Chondrocyte (in vitro differentiated cells): ENCODE results near the gene TPST2. TPM values are rescaled to one million over a fixed set of nuclear protein-coding genes. Genes with fewer than 3 reads are reported as not detected.
A peak's percentile ranks its signal among the peaks of the same experiment; 100 is the strongest.

Experiments
- DNase-seq: peaks from one replicate; pipeline ENCODE4 v3.0.0; 2021; ENCODE audit warnings: mixed read lengths, low spot score
- H3K27ac Mint-ChIP-seq: one replicate; pipeline ENCODE4 v1.8.0; 2021; ENCODE audit warnings: mild to moderate bottlenecking, moderate library complexity, mixed read lengths; ENCODE audit not compliant: unreplicated experiment
- H3K27me3 Mint-ChIP-seq: 2 replicates; pipeline ENCODE4 v1.8.0; 2021; ENCODE audit warnings: low read depth, mixed read lengths
- H3K36me3 Mint-ChIP-seq: 2 replicates; pipeline ENCODE4 v1.8.0; 2021; ENCODE audit warnings: low read depth, mixed read lengths
- H3K4me1 Mint-ChIP-seq: 2 replicates; pipeline ENCODE4 v1.8.0; 2021; ENCODE audit warnings: low read depth, mild to moderate bottlenecking, mixed read lengths
- H3K4me3 Mint-ChIP-seq: one replicate; pipeline ENCODE4 v1.8.0; 2021; ENCODE audit warnings: mild to moderate bottlenecking, moderate library complexity, mixed read lengths; ENCODE audit not compliant: unreplicated experiment
- H3K9me3 Mint-ChIP-seq: 2 replicates; pipeline ENCODE4 v1.8.0; 2021; ENCODE audit warnings: low read depth, mixed read lengths
- total RNA-seq: library from RNA; stranded (reverse); gene quantifications from 3 replicates; pipeline ENCODE4 v1.2.1, GENCODE V29; 2021
- TF ChIP-seq, protein P1 (sequence below): fragments of 200-600 bp; sonication (generic); IDR thresholded peaks from 2 replicates; pipeline ENCODE4 v1.5.0; 2021; ENCODE audit warnings: antibody characterized with exemption, mild to moderate bottlenecking, moderate library complexity

The TPST2 gene
- total RNA-seq, 1 donor from 2014 or later: 75.8 TPM

DNA sequence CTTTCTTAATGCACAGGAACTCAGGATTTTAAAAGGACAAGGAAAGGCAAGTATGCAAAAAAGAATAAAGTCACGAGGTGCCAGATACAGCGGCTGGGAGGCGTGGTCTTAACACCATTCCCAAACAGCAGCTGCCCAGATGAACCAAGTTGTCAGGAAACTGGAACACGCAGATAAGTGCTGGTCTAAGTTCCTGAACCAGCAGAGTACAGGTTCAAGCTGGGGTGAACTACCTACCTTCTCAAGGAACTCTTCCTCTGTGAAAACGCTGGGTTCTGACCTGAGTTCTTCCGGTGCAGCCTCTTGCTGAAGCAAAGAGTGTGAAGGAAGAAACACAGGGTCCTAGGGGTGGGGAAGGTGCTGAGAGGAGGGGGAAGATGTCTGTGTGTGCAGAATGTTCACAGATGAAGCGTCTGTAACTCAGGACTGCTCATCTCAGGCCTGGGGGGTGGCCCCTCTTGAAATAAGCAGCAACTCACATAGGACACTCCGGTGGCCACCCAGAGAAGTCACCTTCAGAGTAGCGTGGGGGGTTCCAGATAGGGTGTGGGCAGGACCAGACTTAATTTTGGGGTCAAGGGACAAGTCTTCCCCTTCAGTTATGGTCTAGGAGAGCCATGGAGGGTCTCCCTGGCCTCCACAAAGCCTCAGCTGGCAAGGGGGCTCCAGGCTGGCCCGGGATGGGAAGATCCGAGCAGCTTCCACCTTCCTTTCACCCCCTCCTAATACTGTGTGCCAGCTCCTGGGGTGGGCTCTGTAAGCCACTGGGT is 3.2 kb downstream of the TPST2 start:
- TF ChIP-seq, protein P1, sequence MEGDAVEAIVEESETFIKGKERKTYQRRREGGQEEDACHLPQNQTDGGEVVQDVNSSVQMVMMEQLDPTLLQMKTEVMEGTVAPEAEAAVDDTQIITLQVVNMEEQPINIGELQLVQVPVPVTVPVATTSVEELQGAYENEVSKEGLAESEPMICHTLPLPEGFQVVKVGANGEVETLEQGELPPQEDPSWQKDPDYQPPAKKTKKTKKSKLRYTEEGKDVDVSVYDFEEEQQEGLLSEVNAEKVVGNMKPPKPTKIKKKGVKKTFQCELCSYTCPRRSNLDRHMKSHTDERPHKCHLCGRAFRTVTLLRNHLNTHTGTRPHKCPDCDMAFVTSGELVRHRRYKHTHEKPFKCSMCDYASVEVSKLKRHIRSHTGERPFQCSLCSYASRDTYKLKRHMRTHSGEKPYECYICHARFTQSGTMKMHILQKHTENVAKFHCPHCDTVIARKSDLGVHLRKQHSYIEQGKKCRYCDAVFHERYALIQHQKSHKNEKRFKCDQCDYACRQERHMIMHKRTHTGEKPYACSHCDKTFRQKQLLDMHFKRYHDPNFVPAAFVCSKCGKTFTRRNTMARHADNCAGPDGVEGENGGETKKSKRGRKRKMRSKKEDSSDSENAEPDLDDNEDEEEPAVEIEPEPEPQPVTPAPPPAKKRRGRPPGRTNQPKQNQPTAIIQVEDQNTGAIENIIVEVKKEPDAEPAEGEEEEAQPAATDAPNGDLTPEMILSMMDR: no peak

DNA sequence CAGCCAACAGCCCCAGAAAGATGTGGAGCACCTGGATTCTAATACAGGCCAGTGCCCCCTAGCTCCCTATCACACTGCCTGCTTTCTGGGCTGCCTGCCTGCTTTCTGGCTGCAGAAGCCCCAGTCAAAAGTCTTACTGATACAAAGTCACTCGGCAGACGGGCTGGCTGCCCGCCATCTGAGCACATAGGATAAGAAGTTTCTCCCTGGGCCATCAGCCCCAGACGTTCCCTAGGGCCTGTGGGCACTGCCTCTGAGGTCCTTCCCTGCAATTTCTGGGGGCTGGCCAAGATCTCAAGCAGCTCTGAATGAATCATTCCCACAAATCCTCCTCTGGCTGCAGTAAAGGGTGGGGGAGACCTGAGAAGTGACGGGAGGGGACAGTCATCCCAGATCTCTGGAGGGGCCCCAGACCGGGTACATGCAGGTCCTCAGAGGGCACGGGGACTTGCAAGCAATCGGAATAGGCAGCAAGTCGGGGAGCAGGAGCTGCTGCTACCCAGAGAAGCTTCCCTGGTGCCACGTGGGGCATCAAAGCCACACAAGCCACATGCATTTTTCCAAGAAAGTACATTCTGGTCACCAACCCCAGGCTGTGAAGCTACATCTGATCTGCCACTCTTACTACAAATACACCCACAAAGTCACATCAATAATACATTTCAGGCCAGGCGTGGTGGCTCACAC is 4.7 kb downstream of the TPST2 start:
- peaks cover 4% of the 10 kb centered on the region for H3K36me3 Mint-ChIP-seq
- peak overlapping the region; percentile 88 for H3K27ac Mint-ChIP-seq
- peaks cover 5% of the 10 kb centered on the region for H3K9me3 Mint-ChIP-seq
- TF ChIP-seq, protein P1: peak; percentile 48
- H3K27me3 Mint-ChIP-seq: no peaks in the 10 kb centered on the region
- peak overlapping the region; percentile 29 for H3K4me3 Mint-ChIP-seq
- peak; percentile 93 for DNase-seq
- peaks cover 80% of the 10 kb centered on the region for H3K4me1 Mint-ChIP-seq

More for the DNA sequence above, 3.2 kb downstream of the TPST2 start:
- peaks cover 5% of the 10 kb centered on the region for H3K9me3 Mint-ChIP-seq
- H3K4me3 Mint-ChIP-seq: peak overlapping the region; percentile 28
- H3K36me3 Mint-ChIP-seq: peaks cover 4% of the 10 kb centered on the region
- H3K27me3 Mint-ChIP-seq: no peaks in the 10 kb centered on the region
- peak; percentile 59 for DNase-seq
- H3K4me1 Mint-ChIP-seq: peaks cover 71% of the 10 kb centered on the region
- H3K27ac Mint-ChIP-seq: peak overlapping the region; percentile 74

DNA sequence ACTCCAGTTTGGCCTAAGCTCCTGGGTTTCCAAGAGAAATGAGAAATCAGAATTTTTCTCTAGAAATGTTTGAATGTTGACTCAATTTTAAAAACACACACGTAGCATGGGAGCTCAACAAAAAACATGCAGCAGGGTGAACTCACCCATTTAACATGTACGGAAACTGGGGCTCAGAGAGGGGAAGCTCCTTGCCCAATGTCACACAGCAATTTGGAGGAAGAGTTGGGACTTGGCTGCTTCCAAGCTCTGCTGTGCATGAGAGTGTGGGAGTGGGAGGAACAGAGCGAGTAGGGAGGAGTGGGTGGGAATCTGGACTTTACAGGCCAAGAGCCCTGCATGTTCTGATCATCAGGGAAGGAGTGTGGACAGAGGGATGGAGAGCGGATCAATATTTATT is 5.9 kb downstream of the TPST2 start:
- Mint-ChIP-seq H3K36me3 (peaks cover 6% of the 10 kb centered on the region), H3K27ac (peak overlapping the region; percentile 88)

DNA sequence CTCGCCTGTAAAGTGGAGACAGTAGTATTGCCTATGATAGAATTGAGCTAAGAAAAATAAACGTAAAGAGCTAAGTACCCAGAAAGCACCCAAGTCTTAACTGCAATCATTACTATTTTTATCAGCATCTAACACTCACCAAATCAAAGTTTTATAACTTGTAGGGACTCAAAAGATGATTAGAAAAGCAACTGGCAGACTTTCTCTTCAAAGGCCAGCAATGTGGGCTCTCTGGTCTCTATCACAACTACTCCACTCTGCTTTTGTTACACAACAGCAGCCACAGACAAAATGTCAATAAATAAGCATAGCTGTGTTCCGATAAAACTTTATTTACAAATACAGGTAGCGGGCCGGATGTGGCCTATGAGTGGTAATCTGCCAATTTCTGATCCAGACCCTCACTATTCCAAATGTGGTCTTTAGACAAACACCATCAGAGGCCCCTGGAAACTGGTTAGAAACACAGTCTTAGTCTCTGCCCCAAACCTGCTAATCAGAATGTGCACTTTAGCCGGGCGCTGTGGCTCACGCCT is 8.2 kb downstream of the TPST2 start:
- H3K27ac Mint-ChIP-seq: no peak overlapping the region
- peaks cover 68% of the 10 kb centered on the region for H3K4me1 Mint-ChIP-seq
- no peaks in the 10 kb centered on the region for H3K9me3 Mint-ChIP-seq
- DNase-seq: no peak
- TF ChIP-seq, protein P1: no peak
- peaks cover 6% of the 10 kb centered on the region for H3K36me3 Mint-ChIP-seq
- H3K4me3 Mint-ChIP-seq: no peak overlapping the region
- no peaks in the 10 kb centered on the region for H3K27me3 Mint-ChIP-seq

More for the DNA sequence above, 5.9 kb downstream of the TPST2 start:
- no peaks in the 10 kb centered on the region for H3K27me3 Mint-ChIP-seq
- peaks cover 5% of the 10 kb centered on the region for H3K9me3 Mint-ChIP-seq
- TF ChIP-seq, protein P1: no peak
- peaks cover 84% of the 10 kb centered on the region for H3K4me1 Mint-ChIP-seq
- peak overlapping the region; percentile 55 for H3K4me3 Mint-ChIP-seq
- peak; percentile 32 for DNase-seq

DNA sequence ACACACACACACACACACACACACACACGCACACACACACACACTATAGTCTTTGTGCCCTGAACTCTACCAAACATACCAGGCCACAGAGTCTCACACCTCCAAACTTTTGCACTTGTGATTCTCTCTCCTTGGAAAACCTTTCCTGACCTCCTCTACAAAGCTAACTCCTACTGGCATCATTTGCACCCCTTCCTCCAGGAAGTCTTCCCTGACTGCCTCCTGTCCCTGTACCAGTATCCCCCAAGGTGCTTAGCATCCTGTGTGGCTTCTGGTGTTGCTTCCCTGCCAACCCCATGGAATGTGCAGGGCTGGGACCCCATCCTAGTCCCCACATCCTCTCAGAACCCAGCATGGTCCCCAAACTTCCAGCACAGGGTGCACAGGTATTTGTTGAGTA is 8.9 kb downstream of the TPST2 start:
- TF ChIP-seq, protein P1: no peak
- Mint-ChIP-seq H3K36me3 (peaks cover 8% of the 10 kb centered on the region), H3K9me3 (no peaks in the 10 kb centered on the region), H3K4me1 (peaks cover 68% of the 10 kb centered on the region), H3K27me3 (no peaks in the 10 kb centered on the region), H3K27ac (no peak overlapping the region), H3K4me3 (no peak overlapping the region)
- DNase-seq: no peak
